ENCODE results near the gene NAA25.
"Not testable (repeated sequence)": the region's sequence is repeated elsewhere in the genome, so short reads cannot be mapped to it uniquely, and the experiment has no call there.

The NAA25 gene

DNA sequence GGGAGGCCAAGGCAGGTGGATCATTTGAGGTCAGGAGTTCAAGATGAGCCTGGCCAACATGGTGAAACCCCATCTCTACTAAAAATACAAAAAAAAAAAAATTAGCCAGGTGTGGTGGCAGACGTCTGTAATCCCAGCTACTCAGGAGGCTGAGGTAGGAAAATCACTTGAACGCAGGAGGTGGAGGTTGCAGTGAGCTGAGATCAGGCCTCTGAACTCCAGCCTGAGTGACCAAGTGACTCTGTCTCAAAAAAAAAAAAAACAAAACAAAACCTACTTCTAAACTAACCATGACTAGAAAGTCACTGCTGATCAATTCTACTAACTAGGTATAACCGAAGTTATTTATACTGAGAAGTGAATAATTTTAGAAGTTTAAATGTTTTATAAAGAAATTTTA, 99.0 kb downstream of the NAA25 start:
- not testable (repeated sequence) for DNase-seq (ENCODE audit: low read depth, low spot score)

DNA sequence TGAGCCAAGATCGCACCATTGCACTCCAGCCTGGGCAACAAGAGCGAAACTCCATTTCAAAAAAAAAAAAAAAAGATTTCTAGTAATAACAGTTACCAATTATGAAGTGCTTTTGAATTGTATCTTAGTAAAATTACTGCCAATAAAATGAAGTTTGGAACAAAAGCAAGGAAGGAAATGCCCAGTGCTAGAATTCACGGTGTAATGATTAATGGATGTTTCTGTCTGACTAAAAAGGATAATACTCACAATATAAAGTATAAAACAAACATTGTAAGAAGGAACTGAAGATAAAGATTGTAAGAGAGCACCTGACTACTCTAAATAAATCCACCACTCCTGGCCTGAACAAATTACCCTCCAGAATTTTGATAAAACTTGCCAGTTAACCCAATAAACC, 99.7 kb downstream of the NAA25 start:
- no peak for DNase-seq (ENCODE audit: low read depth, low spot score)

DNA sequence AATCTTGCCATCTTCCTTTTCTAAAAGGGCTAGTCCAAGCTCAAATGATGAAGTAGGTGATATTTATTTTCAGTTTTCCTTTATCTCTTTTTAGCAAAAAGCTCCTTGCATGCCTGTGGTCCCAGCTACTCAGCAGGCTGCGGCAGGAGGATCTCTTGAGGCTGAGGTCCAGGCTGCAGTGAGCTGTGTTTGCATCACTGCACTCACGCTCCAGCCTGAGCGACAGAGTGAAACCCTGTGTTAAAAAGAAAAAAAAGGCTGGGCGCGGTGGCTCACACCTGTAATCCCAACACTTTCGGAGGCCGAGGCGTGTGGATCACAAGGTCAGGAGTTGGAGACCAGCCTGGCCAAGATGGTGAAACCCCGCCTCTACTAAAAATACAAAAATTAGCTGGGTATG, 100.6 kb downstream of the NAA25 start:
- DNase-seq (ENCODE audit: low read depth, low spot score), result peak; percentile 43

DNA sequence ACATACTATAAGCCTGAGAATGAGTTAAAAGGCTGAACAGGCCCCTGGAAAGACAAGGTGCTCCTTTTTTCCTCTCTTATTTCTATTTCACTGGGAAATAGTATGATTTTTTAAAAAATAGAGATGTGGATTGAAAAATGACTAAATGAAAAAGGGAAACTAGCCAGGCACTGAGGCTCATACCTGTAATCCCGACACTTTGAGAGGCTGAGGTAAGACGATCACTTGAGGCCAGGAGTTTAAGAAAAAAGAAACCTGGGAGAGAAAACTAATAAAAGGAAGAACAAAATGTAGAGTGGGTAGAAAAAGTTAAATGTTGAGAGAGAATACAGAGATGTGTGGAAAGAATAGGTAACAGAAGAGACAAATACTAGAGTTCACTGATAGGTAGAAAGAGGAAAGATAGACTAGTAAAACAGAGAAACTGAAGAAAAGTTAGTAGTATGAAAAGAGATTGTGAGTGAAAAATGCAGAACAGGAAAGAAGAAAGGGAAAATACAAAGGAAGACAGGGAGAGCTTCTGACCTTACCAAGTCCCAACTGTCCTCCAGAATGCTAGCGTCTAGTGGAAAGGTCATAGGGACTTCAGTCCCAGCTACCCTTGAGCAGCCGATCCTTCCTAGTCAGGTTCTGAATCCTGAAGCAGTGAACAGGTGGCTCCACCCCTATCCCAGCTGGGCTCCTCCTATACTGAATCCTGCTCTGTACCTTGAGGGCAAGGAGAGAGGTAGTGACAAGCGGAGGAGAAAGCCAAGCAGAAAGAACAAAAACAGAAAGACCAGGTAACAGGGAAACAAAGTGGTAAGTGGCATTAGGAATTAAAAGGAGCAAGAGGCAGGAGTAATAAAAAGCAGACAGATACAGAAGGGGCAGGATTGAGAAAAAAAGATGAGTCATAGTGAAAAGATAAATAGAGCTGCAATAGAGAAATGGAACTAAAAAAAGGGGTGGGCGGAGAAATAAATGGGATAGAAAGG, 102.9 kb downstream of the NAA25 start:
- DNase-seq (ENCODE audit: low read depth, low spot score), result no peak

DNA sequence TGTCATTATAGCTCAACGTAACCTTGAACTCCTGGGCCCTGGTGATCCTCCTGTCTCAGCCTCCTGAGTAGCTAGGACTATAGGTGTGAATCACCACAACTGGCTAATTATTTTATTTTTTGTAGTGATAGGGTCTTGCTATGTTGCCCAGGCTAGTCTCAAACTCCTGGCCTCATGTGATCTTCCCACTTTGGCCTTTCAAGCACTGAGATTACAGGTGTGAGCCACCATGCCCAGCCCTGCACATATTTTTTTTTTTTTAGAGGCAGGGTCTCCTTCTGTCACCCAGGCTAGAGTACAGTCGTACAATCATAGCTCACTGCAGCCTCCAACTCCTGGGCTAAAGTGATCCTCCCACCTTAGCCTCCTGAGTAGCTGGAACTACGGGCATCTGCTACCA, 104.5 kb downstream of the NAA25 start:
- no peak for DNase-seq (ENCODE audit: low read depth, low spot score)

DNA sequence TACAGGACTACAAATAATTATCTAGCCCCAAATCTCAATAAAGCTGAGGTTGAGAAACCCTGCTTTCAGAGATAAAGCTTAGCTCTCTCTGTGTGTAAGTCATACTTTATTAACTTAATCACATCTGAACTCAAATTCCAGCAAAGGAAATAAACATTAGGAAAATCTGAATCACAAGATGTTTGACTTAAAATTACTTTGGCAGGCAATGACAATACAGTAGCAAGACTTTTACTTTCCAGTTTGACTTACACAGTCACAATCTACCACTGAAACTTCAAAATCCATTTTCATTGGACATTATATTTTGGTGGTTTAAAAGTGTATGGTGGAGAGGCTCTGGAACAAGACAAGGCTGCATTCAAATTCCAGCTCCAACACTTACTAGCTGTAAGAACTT, 107.0 kb downstream of the NAA25 start:
- DNase-seq (ENCODE audit: low read depth, low spot score), result no peak

DNA sequence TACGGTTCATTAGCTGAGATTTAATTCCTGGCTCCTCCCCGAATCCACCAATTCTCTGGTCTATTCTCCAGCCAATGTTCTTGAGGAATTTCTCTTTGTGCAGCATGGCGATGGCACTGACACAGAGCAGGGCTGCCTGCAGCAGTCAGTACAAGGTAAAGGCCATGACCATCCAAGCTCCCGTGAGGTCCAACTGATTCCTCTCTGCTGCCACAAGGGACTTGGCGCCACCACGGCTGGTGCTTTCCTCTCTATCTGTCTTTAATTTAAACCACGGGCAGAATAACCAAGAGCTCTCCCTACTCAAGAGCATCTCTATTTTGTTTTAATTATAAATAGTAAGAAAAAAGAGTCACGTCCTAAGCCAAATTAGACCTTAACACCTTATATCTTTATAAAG, 107.8 kb downstream of the NAA25 start:
- no peak for DNase-seq (ENCODE audit: low read depth, low spot score)

DNA sequence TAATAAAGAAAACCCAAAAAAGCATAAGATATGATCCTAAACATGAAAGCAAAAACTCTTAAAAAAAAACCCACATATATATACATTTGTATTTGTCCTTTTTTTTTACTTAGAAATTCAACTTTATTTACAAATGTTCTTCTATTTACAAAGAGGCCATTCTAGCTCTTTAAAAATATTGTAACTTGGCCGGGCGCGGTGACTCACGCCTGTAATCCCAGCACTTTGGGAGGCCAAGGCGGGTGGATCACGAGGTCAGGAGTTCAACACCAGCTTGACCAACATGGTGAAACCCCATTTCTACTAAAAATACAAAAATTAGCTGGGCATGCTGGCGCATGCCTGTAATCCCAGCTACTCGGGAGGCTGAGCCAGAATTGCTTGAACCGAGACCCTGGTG, 109.5 kb downstream of the NAA25 start:
- DNase-seq (ENCODE audit: low read depth, low spot score), result not testable (repeated sequence)

DNA sequence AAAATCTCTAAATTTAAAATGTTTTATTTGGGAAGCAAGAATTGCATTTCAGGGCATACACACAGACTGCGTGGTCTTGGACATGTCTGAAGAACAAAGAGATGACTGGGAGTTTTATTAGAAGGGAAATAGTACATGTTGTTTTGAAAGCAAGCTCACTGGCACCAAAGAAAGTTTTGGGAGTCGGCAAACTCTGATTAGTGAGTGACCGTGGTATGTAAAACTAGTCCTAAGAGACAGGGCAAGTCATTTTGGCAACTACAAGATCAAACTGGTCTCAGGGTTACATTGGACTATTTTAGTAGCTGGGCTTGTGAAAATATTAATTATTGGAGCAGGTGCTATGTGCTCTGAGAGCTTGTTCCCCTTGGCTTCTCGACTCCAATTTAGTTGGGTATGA, 110.6 kb downstream of the NAA25 start:
- DNase-seq (ENCODE audit: low read depth, low spot score), result no peak

DNA sequence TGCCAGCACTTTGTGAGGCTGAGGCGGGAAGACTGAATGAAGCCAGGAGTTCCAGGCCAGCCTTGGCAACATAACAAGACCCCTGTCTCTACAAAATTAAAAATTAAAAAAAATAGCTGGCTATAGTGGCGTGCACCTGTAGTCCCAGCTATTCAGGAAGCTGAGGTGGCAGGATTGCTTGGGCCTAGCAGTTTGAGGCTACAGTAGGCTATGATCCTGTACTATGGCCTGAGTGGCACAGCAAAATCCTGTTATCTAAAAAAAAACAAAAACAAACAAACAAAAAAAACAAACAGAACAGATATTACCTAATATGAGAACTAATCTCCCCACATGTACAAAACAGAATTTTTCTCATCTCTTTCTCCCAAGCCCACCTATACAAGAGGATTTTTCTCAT, 111.3 kb downstream of the NAA25 start:
- no peak for DNase-seq (ENCODE audit: low read depth, low spot score)

DNA sequence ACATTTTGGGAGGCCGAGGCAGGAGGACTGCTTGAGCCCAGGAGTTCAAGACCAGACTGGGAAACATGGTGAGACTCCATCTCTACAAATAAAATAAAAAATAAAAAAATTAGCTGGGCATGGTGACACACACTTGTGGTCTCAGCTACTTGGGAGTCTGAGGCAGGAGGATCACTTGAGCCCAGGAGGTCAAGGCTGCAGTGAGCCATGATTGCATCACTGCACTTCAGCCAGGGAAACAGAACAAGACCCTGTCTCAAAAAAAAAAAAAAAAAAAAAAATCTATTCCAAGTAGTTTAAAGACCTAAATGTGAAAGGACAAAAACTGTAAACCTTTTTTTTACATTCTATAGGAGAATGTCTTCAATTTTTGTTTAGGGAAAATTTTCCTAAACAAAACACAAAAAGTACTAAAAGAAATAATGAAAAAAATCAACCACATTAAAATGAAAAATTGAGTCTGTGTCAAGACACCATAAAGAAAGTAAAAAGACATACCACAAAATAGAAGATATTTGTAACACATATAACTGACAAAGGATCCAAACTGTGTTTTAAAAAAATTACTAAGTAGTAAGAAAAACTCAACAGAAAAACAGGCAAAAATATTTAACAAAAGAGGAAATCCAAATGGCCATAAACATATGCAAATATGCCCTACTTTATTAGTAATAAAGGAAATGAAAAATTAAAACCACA, 112.7 kb downstream of the NAA25 start:
- no peak for DNase-seq (ENCODE audit: low read depth, low spot score)

DNA sequence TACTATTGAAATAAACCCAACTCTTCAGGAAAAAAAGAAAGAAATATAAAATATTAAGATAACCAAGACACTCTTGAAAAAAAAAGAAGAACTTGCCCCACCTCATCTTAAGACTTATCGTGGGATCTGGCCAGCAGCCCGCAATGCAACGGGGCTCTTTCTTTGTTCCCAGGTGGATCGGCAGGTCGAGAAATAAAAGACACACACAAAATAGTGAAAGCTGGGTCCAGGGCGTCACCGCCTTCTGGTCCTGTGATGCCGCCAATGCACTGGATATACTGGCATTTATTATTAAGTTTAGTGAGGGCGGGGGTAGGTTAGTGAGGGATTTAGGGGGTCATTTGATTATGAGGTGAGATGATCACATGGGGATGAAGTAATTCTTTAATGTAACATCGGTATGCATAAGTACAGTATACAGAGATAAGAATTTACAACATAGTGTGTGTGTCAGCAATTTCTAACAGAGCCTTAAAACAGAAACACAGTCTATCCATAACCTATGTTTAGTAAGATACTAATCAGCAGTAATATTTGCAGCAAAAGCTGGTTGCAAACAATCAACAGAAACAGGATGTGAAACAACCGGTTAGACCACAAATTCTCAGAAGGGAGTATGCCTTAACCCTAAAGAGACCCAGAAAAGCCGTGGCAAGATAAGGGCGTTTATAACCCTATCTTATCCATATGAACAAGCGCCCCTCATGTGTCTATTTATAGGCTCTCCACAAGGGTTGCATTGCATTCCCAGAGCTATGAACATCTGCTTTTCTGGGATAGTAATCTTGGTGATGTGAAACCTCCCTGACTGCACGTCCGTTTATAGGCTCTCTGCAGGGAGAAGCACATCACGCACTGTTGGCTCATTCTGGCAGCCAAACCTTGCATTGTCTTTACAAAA, 114.1 kb downstream of the NAA25 start:
- not testable (repeated sequence) for DNase-seq (ENCODE audit: low read depth, low spot score)

DNA sequence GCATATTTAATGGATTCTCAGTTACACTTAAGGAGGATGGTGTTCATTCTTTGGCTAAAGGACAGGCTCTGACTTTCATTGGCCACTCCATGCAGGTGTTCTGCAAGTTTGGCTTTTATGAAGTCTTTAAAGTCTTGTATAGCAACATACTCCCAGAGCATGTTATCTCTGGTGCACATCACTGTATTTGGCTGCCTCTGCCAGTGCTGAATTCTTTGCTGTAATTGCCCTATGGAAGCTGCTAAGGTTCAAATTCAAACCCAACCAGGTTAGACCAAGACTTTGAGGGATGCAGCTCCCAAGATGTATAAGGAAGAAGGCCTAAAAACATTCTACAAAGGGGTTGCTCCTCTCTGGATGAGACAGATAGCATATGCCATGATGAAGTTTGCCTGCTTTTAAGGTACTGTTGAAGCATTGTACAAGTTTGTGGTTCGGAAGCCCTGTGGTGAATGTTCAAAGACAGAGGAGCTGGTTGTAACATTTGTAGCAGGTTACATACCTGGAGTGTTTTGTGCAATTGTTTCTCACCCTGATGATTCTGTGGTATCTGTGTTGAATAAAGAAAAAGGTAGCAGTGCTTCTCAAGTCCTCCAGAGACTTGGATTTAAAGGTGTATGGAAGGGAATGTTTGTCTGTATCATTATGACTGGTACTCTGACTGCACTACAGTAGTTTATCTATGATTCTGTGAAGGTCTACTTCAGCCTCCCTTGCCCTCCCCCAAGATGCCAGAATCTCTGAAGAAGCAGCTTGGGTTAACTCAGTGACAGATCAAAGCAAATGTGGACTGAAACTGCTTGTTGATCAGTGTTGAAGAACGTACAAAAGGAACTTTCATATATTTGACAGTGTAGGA, 115.1 kb downstream of the NAA25 start:
- DNase-seq (ENCODE audit: low read depth, low spot score), result no peak

DNA sequence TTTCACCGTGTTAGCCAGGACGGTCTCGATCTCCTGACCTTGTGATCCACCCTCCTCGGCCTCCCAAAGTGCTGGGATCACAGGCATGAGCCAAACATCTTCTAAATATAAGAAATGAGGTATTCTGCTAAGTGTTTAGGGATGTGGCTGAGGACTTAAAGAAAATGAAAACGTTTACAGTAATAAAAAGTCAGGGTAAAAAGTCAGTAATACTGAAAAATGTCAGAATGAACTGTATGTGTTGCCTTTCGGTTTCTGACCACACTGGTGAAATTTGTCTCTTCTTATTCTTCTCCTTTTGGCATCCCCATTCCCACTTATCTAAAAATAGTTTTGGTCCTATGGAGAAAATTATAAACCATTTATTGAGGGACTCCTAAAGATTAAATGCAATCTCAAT, 116.1 kb downstream of the NAA25 start:
- no peak for DNase-seq (ENCODE audit: low read depth, low spot score)

DNA sequence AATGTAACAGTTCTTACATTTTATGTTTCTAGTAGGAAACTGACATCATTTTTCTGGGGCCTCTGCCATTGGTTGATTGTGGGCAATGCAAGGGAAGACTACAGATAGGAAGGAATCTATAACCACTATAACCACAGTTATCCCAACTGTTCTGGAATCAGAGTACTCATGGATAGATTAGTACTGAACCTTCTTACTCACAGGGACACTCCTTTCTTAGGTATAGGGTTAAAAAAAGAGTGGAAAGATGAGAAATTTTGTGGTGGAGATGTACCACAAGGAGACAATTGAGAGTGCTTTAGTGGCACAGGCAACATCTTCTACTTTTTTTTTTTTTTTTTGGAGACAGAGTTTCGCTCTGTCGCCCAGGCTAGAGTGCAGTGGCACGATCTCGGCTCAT, 116.6 kb downstream of the NAA25 start:
- DNase-seq (ENCODE audit: low read depth, low spot score), result peak; percentile 22

DNA sequence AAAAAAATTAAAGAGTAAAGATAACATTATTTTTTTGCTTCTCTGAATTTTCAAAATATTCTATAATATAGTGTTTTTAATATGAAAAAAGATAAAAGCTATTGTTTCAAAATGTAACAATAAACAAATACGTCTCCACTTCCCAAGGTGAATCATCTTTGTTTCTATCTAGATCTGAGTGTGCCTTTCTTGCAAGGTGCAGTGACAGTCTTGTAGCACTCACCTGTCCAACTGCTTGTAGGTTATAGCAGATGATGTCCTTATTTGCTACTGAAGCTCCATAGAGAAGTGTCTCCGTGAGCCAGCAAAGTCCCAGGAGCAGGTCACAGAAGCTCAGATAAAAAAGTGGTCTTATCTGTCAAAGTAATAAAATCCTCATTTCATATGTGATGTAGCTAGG, 117.0 kb downstream of the NAA25 start:
- no peak for DNase-seq (ENCODE audit: low read depth, low spot score)

DNA sequence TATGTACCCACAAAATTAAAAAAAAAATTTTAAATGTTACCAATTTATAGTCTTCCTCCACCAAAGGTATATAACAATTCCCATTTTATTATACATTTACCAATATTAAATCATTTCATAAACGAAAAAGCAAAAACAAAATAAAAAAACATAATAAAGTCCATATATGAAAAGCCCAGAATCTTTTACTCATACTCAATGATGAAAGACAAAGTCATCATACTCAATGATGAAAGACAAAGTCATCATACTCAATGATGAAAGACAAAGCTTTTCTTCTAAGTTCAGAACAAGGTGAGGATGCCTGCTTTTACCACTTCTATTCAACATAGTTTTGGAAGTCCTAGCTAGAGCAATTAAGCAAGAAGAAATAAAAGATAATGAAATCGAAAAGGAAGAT, 123.8 kb downstream of the NAA25 start:
- no peak for DNase-seq (ENCODE audit: low read depth, low spot score)

DNA sequence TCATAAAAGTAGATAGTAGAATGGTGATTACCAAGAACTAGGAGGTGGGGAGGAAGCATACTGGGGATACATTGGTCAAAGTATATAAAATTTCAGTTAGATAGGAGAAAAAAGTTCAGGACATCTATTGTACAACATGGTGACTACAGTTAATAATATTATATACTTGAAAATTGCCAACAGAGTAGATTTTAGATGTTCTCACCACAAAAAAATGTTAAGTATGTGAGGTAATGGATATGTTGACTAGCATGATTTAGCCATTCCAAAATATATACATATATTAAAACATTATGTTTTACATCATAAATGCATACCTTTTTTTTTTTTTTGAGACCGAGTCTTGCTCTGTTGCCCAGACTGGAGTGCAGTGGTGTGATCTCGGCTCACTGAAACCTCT, 126.6 kb downstream of the NAA25 start:
- peak; percentile 1 for DNase-seq (ENCODE audit: low read depth, low spot score)

DNA sequence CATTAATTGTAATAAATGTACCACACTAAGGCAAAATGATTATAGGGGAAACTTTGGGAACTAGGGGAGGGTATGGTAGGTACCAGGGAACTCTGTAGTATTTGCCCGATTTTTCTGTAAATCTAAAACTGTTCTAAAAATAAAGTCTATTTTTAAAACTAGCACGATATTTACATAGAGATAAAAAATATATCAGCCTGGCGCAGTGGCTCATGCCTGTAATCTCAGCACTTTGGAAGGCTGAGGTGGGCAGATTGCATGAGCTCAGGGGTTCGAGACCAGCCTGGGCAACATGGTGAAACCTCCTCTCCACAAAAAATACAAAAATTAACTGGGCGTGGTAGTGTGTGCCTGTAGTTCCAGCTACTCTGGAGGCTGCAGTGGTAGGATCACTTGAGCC, 128.0 kb downstream of the NAA25 start:
- DNase-seq (ENCODE audit: low read depth, low spot score), result no peak

DNA sequence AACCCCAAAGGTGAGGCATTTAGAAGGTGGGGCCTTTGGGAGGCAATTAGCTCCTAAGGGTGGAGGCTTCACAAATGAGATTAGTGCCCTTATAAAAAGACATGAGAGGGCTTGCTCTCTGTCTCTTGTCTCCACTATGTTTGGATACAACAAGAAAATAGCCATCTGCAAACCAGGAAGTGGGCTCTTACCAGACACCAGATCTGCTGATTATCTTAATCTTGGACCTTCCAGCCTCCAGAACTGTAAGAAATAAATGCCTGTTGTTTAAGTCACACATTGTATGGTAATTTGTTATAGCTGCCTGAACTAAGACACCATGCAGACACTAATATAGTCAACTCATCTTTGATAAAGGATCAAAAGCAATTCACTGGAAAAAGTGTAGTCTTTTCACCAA, 130.0 kb downstream of the NAA25 start:
- DNase-seq (ENCODE audit: low read depth, low spot score), result no peak

DNA sequence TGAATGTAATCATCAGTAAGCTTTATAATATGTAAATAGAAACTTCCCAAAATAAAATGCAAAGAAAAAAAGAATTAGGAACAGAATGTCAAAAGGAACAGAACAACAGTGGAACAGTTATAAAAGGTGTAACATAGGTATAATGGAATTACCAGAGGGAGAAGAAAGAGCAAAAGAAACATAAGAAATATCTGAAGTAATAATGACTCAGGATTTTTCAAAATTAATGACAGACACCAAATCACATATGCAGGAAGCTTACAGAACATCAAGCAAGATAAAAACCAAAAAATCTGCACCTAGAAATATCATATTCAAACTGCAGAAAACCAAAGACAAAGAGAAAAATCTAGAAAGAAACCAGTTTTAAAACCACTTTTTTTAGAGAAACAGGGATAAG, 131.7 kb downstream of the NAA25 start:
- no peak for DNase-seq (ENCODE audit: low read depth, low spot score)
